Lower leg skin (tissue), 4 donors: ENCODE measurements around the gene FAM13A. TPM values are rescaled to one million over a fixed set of nuclear protein-coding genes. Genes with fewer than 3 reads are reported as not detected.

Source experiments
- DNase-seq, 2 donors: peaks; one replicate each; pipeline ENCODE4 v3.0.0-alpha.2; 2019; ENCODE audit warnings: low spot score in 2 of 2
- H3K4me3 ChIP-seq: fragments of 200-600 bp; sonication (generic); 2 replicates; pipeline ENCODE4 v1.5.1; 2017; ENCODE audit warnings: mild to moderate bottlenecking, low read depth; ENCODE audit not compliant: poor library complexity, severe bottlenecking
- CTCF ChIP-seq, 3 donors: fragments of 450-650 bp; IDR thresholded peaks; one replicate each; pipeline ENCODE4 v1.5.1; 2016; ENCODE audit warnings: antibody characterized with exemption in 3 of 3, mild to moderate bottlenecking in 3 of 3, moderate library complexity in 2 of 3
- POLR2A ChIP-seq, 2 donors: fragments of 450-650 bp; IDR thresholded peaks; one replicate each; pipeline ENCODE4 v1.6.1; 2016 to 2017; ENCODE audit warnings: antibody characterized with exemption in 2 of 2, mild to moderate bottlenecking in 1 of 2, moderate library complexity in 1 of 2
- WGBS, 2 donors: methylation state at CpG; one replicate each; pipeline ENCODE4 v1.1.5; 2018; 5-methylcytosine and 5-hydroxymethylcytosine counted together
- intact Hi-C: fragments of 100-400 bp; cut with DNase I; formaldehyde crosslinking; loops from one replicate; pipeline ENCODE4 v1.15.0; 2023; ENCODE audit warnings: low total_unique reads
- total RNA-seq, 4 donors: library from RNA; depleted of rRNA; stranded (reverse); fragments of >200 nt; gene quantifications; one replicate each; pipeline ENCODE4 v1.1.0, GENCODE V29; 2016

FAM13A gene
- total RNA-seq, 4 donors from 2014 or later, result 50.0 to 303 (median 114) TPM

- H3K4me3 ChIP-seq, result peak within 1 kb of the TSS; percentile 50
- intact Hi-C loops, result no loop called here
- TF ChIP-seq POLR2A (IDR thresholded peaks at IDR 0.05) (no peak), CTCF (IDR thresholded peaks at IDR 0.05) (no peak)
- peak; percentile 42 to 92 for DNase-seq
- 55 to 74% methylated on average over 23 to 28 of the region's 40 CpGs for WGBS, 2 donors
These were observed 359.2 kb downstream of the FAM13A start, which contains the start of gene NAP1L5 for GRCh38 chr4:88697588-88698329. Gene NAP1L5 (minus strand): TSS chr4:88697829. CDS start chr4:88697754, 75 bp downstream.

- TF ChIP-seq POLR2A (IDR thresholded peaks at IDR 0.05) (no peak), CTCF (IDR thresholded peaks at IDR 0.05) (no peak)
- WGBS, 2 donors, result 52% methylated on average over 18 of the region's 18 CpGs
- intact Hi-C loops, result no loop called here
- DNase-seq, result no peak
- H3K4me3 ChIP-seq, result peak overlapping the region; percentile 50
These were observed 359.8 kb downstream of the FAM13A start for GRCh38 chr4:88697141-88697540.

- H3K4me3 ChIP-seq, result no peak overlapping the region
These were observed 360.4 kb downstream of the FAM13A start for GRCh38 chr4:88696630-88697029.

GRCh38 chr4:88693792-88694191 is 363.2 kb downstream of the FAM13A start:
- TF ChIP-seq POLR2A (IDR thresholded peaks at IDR 0.05) (no peak), CTCF (IDR thresholded peaks at IDR 0.05) (no peak)
- intact Hi-C loops, result no loop called here
- no peak overlapping the region for H3K4me3 ChIP-seq
- WGBS, 2 donors, result 60 to 74% methylated on average over 3 of the region's 3 CpGs
- DNase-seq, result no peak

More at GRCh38 chr4:88696630-88697029, 360.4 kb downstream of the FAM13A start:
- WGBS, 2 donors, result 60 to 65% methylated on average over 7 of the region's 7 CpGs
- DNase-seq, result no peak
- intact Hi-C loops, result no loop called here
- no peak for TF ChIP-seq POLR2A (IDR thresholded peaks at IDR 0.05)
- TF ChIP-seq CTCF (IDR thresholded peaks at IDR 0.05), result no peak

GRCh38 chr4:88690355-88690754 is 366.6 kb downstream of the FAM13A start:
- intact Hi-C loops, result no loop called here
- H3K4me3 ChIP-seq, result no peak overlapping the region
- TF ChIP-seq CTCF (IDR thresholded peaks at IDR 0.05) (no peak), POLR2A (IDR thresholded peaks at IDR 0.05) (no peak)
- no peak for DNase-seq
- 82 to 97% methylated on average over 3 of the region's 3 CpGs for WGBS, 2 donors
